Suppressor macrophage treated with lipopolysaccharide for 1 hour (primary cell): Measurements from ENCODE around the gene IL23R.

Source experiments
- DNase-seq, 3 donors: peaks; one replicate each; pipeline ENCODE4 v3.0.0-alpha.2; 2020 to 2022

Gene IL23R

DNA sequence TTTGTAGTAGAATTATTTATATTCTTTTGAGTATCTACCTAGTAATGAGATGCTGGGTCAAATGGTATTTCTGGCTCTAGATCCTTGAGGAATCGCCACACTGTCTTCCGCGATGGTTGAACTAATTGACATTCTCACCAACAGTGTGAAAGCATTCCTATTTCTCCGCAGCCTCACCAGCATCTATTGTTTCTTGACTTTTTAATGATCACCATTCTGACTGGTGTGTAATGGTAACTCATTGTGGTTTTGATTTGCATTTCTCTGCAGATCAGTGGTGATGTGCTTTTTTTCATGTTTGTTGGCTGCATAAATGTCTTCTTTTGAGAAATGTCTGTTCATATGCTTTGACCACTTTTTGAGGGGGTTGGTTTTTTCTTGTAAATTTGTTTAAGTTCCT, 15.3 kb upstream of the IL23R start:
- no peak for DNase-seq

DNA sequence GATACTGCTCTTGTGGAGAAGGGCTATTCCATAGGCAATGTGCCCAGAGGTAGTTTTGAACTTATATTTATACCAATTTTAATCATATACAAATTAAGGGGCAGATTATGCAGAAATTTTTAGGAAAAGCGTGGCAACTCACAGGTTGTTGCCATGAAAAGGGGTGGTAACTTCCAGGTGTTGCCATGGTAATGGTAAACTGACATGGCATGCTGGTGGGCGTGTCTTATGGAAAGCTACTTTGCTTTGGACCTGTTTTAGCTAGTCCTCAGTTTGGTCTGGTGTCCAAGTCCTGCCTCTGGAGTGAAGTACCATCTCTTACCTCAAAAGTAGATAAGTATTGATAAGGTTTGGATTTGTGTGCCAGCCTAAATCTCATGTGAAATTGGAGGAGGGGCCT, 7.9 kb upstream of the IL23R start:
- no peak for DNase-seq

DNA sequence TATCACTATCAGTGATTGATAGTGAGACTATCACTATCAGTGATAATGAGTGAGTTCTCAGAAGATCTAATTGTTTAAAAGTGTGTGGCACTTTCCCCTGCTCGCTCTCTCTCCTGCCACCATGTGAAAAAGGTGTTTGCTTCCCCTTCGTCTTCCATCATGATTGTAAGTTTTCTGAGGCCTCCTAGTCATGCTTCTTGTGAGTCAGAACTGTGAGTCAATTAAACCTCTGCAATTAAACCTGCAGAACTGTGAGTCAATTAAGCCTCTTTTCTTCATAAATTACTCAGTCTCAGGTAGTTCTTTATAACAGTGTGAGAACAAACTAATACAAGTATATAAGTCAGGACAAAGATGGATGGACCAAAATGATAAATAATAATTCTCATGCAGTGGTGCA, 7.0 kb upstream of the IL23R start:
- DNase-seq, result no peak

DNA sequence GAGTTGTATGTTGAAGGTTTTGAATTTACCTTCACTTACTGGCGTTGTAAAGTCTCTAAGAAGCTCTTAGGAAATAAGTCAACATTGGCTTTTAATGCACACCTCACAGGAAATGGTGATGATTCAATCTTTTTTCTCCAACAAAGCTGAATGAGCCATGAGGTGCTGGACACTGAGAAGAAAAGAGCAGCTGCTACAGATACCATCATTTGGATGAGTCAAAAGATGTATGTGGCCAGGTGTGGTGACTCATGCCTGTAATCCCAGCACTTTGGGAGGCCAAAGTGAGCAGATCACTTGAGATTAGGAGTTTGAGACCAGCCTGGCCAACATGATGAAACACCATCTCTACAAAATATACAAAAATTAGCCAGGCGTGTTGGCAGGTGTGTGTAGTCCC, 3.3 kb upstream of the IL23R start:
- no peak for DNase-seq

DNA sequence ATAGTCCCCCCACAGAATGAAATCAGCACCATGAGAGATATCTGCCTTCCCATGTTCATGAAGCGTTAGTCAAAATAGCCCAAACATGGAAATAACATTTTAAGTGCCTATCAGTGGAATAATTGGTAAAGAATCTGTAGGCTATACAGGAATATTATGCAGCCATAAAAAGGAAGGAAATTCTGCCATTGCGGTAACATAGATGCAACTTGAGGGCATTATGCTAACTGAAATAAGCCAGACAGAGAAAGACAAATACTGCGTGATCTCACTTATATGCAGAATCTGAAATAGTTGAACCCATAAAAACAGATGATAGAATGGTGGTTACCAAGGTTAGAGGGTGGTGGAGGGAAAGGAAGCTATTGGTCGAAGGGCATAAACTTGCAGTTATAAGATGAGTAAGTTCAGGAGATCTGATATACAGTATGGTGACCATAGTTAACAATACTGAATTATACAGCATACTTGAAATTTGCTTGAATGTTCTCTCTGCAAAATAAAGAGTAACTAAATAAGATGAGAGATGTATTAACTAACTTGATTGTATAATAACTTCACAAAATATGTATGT, 699 bp upstream of the IL23R start:
- no peak for DNase-seq

DNA sequence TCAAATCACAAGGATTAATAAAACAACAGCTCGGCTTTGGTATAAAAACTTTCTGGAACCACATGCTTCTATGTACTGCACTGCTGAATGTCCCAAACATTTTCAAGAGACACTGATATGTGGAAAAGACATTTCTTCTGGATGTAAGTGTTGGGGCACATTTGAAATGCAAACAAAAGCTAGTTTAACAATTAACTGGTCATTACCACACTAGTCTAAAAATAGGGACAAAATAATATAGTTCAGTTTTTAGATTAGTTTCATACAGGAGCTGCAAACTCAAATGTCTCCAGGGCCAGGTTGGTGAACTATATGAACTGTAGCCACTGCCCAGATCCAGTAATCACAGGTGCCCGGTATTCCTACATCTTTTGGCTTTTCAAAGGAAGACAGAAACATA, 3.2 kb downstream of the IL23R start:
- DNase-seq, result no peak

GRCh38 chr1:67169932-67170331, 3.7 kb downstream of the IL23R start:
- no peak for DNase-seq

GRCh38 chr1:67170751-67171573, 4.7 kb downstream of the IL23R start:
- no peak for DNase-seq

- DNase-seq, result no peak
Measured at GRCh38 chr1:67171574-67171955, 5.3 kb downstream of the IL23R start.

GRCh38 chr1:67171978-67172377, 5.7 kb downstream of the IL23R start:
- no peak for DNase-seq

- DNase-seq, result no peak
Measured at GRCh38 chr1:67173988-67174387, 7.7 kb downstream of the IL23R start.

GRCh38 chr1:67174716-67175284, 8.5 kb downstream of the IL23R start:
- no peak for DNase-seq

DNA sequence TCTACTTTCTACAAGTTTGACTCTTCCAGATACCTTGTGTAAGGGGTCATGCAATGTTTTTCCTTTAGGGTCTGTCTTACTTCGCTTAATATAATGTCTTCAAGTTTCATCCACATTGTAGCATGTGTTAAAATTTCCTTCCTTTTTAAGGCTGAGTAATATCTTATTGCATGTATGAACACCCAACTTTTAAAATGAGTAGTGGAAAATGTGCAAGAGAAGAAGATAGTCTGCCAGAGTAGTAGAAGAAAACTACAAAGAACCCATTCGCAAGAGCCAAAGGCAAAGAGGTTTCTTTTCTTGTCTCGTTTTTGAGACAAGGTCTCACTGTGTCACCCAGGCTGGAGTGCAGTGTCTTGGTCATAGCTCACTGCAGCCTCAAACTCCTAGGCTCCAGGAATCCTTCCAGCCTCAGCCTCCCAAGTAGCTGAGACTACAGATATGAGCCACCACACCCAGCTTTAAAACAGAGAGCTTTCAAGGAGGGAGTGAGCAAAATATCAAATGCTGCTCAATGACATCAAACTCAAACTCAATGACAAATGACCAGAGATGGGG, 9.4 kb downstream of the IL23R start:
- DNase-seq, result no peak

DNA sequence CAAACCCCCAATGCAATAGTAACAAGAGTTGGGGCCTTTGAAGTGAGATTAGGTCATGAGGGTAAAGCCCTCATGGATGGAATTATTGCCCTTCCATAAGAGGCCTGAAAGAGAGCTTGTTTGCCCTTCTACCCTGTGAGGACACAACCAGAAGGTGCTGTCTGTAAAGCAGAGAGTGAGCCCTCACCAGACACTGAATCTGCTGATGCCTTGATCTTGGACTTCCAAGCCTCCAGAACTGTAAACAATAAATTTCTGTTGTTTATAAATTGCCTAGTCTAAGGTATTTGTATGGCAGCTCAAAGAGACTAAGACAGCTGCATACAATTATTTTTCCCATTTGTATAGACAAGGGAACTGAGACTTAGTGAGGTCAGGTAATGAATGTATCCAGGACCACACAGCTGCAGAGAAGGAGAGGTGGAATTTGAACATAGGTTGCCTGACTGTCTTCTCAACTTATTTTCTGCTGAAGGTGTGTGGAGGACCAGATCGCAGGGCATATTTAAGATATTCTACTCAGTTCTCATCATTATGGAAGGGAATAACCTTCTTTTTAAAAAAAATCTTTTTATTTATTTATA, 18.7 kb downstream of the IL23R start:
- no peak for DNase-seq

GRCh38 chr1:67188137-67188536, 21.9 kb downstream of the IL23R start:
- DNase-seq, result no peak

- no peak for DNase-seq
Measured at GRCh38 chr1:67189953-67190352, 23.7 kb downstream of the IL23R start.

DNA sequence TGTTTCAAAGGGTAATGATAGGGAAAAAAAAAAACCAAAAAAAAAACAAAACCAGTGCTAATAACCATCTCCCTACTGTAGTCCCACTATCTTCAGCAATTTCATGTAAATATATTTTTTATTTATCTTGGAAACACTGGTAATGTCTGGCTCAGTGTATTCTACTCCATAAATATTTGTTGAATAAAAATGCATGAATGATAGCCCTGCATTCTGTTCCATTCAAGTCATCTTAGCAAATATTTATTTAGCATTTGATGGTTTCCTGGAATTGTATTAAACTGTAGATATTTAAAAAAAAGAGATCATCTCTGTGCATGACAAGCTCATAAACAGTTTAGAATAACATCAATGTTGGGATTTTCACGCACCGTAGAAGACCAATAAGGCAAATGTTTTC, 24.2 kb downstream of the IL23R start:
- DNase-seq, result no peak

DNA sequence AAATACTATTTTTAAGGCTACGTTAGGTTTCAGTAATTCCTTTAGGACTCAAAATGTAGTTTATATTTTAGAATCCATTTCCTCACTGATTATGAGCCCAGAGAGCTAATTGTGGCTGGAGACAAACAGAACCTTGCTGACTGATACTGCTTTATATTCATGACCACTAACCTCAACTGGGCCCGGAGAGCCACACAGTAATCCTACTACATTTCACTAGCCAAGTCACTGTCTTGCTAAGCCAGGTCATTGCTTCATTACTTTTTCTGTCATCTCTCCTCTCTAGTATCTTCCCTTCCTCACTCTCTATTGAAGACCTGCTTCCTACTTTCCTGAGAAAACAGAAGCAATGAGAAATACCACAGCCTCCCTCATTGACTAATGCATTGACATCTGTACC, 24.7 kb downstream of the IL23R start:
- DNase-seq, result no peak

DNA sequence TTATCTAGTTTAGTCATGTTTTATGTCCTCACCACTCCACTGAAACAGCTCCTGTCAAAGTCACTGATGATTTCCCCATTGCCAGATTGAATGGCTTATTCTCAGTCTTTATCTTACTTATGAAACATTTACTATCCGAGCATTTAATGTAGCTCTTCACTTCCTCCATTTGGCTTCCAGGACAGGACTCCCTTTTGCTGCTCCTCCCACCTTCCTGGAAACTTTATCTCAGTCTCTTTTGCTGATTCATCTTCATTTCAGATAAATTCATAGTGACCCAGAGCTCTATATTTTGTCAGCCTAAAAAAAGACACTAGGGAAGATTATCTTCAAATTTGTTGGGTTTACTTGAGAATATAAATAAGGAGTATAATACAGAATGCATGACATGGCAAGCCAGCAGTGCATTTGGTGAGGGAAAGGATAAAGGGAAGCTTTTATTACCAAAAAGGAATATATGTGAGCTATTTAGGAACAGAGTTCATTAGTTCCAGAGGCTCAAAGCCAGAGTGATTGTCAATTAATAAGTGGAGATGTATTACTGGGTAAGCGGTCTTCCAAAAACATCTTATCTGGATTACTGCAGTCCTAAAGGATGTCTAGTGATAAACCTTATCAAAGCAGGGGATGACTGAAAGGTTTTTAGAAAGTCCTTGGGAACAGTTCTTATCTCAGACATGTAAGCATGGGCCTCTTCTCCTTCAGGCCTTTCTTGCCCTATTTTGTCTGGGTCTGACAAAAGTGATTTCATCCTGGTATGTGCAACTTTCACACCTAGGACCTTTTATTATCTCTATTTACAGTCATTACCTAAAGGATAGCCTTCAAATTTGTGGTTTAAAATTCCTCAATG, 25.6 kb downstream of the IL23R start:
- DNase-seq, result no peak

DNA sequence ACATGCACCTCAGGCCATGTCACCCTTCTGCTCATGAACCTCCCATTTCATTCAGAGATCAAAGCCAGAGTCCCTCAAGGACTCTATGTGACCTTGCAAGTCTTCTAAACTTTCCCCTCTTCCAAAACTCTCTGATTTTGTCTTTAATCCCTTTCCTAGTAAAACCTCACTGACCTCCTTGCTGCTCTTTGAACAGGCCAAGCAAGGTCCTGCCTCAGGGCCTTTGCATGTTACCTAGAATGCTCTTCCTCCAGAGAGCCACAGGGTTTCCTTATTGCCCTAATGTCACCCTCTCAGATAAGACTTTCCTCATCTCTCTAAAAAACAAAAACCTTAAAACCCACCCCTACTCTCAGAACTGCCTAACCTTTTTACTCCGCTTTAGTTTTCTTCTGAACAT, 26.6 kb downstream of the IL23R start:
- no peak for DNase-seq

- no peak for DNase-seq
Measured at GRCh38 chr1:67193704-67194103, 27.4 kb downstream of the IL23R start.

GRCh38 chr1:67194209-67194863, 28.1 kb downstream of the IL23R start:
- DNase-seq, result no peak
